H1 (cell line): Measurements from ENCODE around the gene GALE. TPM values are rescaled to one million over a fixed set of nuclear protein-coding genes. Genes with fewer than 3 reads are reported as not detected.

Experiments used
- CTCF ChIA-PET: fragments of 300-600 bp; sonication (Branson Sonifier 250); formaldehyde crosslinking; loops from one replicate; lab custom pipeline; 2021; ENCODE audit not compliant: partially characterized antibody; lab: Charles Lee
- POLR2A ChIA-PET: fragments of 300-600 bp; sonication (Branson Sonifier 250); formaldehyde crosslinking; loops from one replicate; lab custom pipeline; 2021; ENCODE audit warnings: inconsistent platforms; ENCODE audit not compliant: partially characterized antibody; lab: Charles Lee
- DNase-seq, 2 experiments: peaks; one replicate each; pipeline versions ENCODE4 v3.0.0 to v3.0.0-alpha.2; 2010 to 2022; ENCODE audit warnings: low spot score in 2 of 2, low read depth in 1 of 2, mixed read lengths in 1 of 2
- FAIRE-seq: peaks from 2 replicates; lab custom pipeline; 2011; peaks lifted over from hg19 to GRCh38; lab: Jason Lieb, UNC
- H2AFZ ChIP-seq: 2 replicates; pipeline ENCODE4 v1.8.1; 2012; ENCODE audit warnings: low read length, inconsistent platforms
- H2AK5ac ChIP-seq: 2 replicates; pipeline ENCODE4 v1.6.1; 2013; ENCODE audit warnings: low read depth, low read length
- H2BK120ac ChIP-seq: replicated peaks from 2 replicates; pipeline ENCODE3; 2013; ENCODE audit warnings: low read depth, low read length, inconsistent platforms
- H2BK12ac ChIP-seq: 2 replicates; pipeline ENCODE4 v1.6.1; 2013; ENCODE audit warnings: low read depth, low read length
- H2BK15ac ChIP-seq: 2 replicates; pipeline ENCODE4 v1.6.1; 2013; ENCODE audit warnings: low read length
- H2BK20ac ChIP-seq: 2 replicates; pipeline ENCODE4 v1.6.1; 2013; ENCODE audit warnings: low read length
- H2BK5ac ChIP-seq: 2 replicates; pipeline ENCODE4 v1.6.1; 2013; ENCODE audit warnings: low read depth, low read length
- H3K14ac ChIP-seq: 2 replicates; pipeline ENCODE4 v1.6.1; 2013; ENCODE audit warnings: inconsistent platforms; ENCODE audit not compliant: insufficient read length
- H3K18ac ChIP-seq: 2 replicates; pipeline ENCODE4 v1.6.1; 2013; ENCODE audit warnings: low read length; ENCODE audit errors: extremely low read depth
- H3K23ac ChIP-seq: 2 replicates; pipeline ENCODE4 v1.6.1; 2013; ENCODE audit warnings: inconsistent platforms; ENCODE audit not compliant: insufficient read length
- H3K23me2 ChIP-seq: 2 replicates; pipeline ENCODE4 v1.6.1; 2013; ENCODE audit warnings: low read depth, low read length
- H3K27ac ChIP-seq: 2 replicates; pipeline ENCODE4 v1.6.1; 2011; ENCODE audit warnings: low read depth, low read length, inconsistent platforms
- H3K27me3 ChIP-seq, 4 experiments: replicated peaks in 1 of 4; 1 replicate in 1 of 4; 2 replicates in 3 of 4; pipeline versions ENCODE4 v1.6.1 to v1.8.1; 2011 to 2013; ENCODE audit warnings: low read length in 3 of 4, mild to moderate bottlenecking in 3 of 4, inconsistent platforms in 2 of 4, mixed read lengths in 2 of 4, moderate library complexity in 1 of 4; ENCODE audit not compliant: control insufficient read depth in 3 of 4, insufficient read depth in 3 of 4; ENCODE audit errors: extremely low read depth in 1 of 4
- H3K36me3 ChIP-seq, 4 experiments: 2 replicates each; pipeline versions ENCODE4 v1.6.1 to v1.8.1; 2011 to 2013; ENCODE audit warnings: mild to moderate bottlenecking in 4 of 4, low read length in 3 of 4, moderate library complexity in 2 of 4, control low read depth in 1 of 4, inconsistent platforms in 1 of 4; ENCODE audit not compliant: insufficient read depth in 4 of 4, control insufficient read depth in 2 of 4
- H3K4ac ChIP-seq: replicated peaks from 2 replicates; pipeline ENCODE3; 2013; ENCODE audit warnings: low read length, low read depth, mixed read lengths, inconsistent platforms; ENCODE audit not compliant: insufficient read length
- H3K4me1 ChIP-seq, 4 experiments: replicated peaks in 1 of 4; 1 replicate in 1 of 4; 2 replicates in 3 of 4; pipeline versions ENCODE4 v1.6.1 to v1.8.1; 2011 to 2013; ENCODE audit warnings: low read length in 3 of 4, inconsistent platforms in 2 of 4, mixed read lengths in 1 of 4; ENCODE audit not compliant: insufficient read depth in 4 of 4, control insufficient read depth in 3 of 4
- H3K4me2 ChIP-seq, 2 experiments: 2 replicates each; pipeline versions ENCODE4 v1.6.1 to v1.8.1; 2011 to 2013; ENCODE audit warnings: low read depth in 2 of 2, low read length in 2 of 2, control low read depth in 1 of 2, inconsistent platforms in 1 of 2, mild to moderate bottlenecking in 1 of 2; ENCODE audit not compliant: insufficient read depth in 1 of 2
- H3K4me3 ChIP-seq, 4 experiments: fragments of 200-600, 300-600 bp in 1 of 4; sonication (generic), shearing (Covaris generic), sonication (Bioruptor Twin) in 1 of 4; 2 replicates each; pipeline versions ENCODE4 v1.5.1 to v1.8.1; 2011 to 2016; ENCODE audit warnings: low read length in 4 of 4, low read depth in 3 of 4, control low read depth in 2 of 4, inconsistent platforms in 2 of 4, mild to moderate bottlenecking in 2 of 4, mixed read lengths in 1 of 4, moderate library complexity in 1 of 4; ENCODE audit not compliant: insufficient read depth in 2 of 4; ENCODE audit errors: extremely low read depth in 1 of 4
- H3K56ac ChIP-seq: replicated peaks from 2 replicates; pipeline ENCODE3; 2013; ENCODE audit warnings: low read depth, mild to moderate bottlenecking, mixed read lengths, low read length, inconsistent platforms; ENCODE audit not compliant: insufficient read length
- H3K79me1 ChIP-seq: 2 replicates; pipeline ENCODE4 v1.6.1; 2013; ENCODE audit warnings: low read depth, low read length, control low read depth
- H3K79me2 ChIP-seq, 2 experiments: 2 replicates each; pipeline versions ENCODE4 v1.6.1 to v1.8.1; 2012 to 2013; ENCODE audit warnings: low read length in 2 of 2, mild to moderate bottlenecking in 2 of 2, inconsistent platforms in 1 of 2; ENCODE audit not compliant: insufficient read depth in 2 of 2, control insufficient read depth in 1 of 2
- H3K9ac ChIP-seq, 4 experiments: replicated peaks in 1 of 4; 1 replicate in 1 of 4; 2 replicates in 3 of 4; pipeline versions ENCODE4 v1.6.1 to v1.8.1; 2011 to 2013; ENCODE audit warnings: low read depth in 3 of 4, low read length in 3 of 4, control low read depth in 2 of 4, mild to moderate bottlenecking in 2 of 4, moderate library complexity in 2 of 4, inconsistent platforms in 1 of 4; ENCODE audit errors: extremely low read depth in 1 of 4
- H3K9me3 ChIP-seq, 2 experiments: 2 replicates each; pipeline versions ENCODE4 v1.6.1 to v1.8.1; 2012 to 2013; ENCODE audit warnings: mild to moderate bottlenecking in 2 of 2, moderate library complexity in 2 of 2, control low read depth in 1 of 2, inconsistent platforms in 1 of 2, low read depth in 1 of 2, low read length in 1 of 2, mixed read lengths in 1 of 2; ENCODE audit not compliant: insufficient read depth in 2 of 2
- H4K20me1 ChIP-seq, 2 experiments: replicated peaks in 1 of 2; 2 replicates each; pipeline versions ENCODE3 to v1.8.1; 2011 to 2013; ENCODE audit warnings: inconsistent platforms in 2 of 2, low read length in 2 of 2, mild to moderate bottlenecking in 1 of 2; ENCODE audit not compliant: insufficient read depth in 2 of 2, control insufficient read depth in 1 of 2
- H4K5ac ChIP-seq: 2 replicates; pipeline ENCODE4 v1.6.1; 2013; ENCODE audit warnings: low read length, low read depth, mixed read lengths, inconsistent platforms; ENCODE audit not compliant: insufficient read length
- H4K8ac ChIP-seq: 2 replicates; pipeline ENCODE4 v1.8.0; 2013; ENCODE audit warnings: mild to moderate bottlenecking, moderate library complexity, low read length, inconsistent platforms; ENCODE audit not compliant: insufficient read depth; ENCODE audit errors: extremely low read depth
- H4K91ac ChIP-seq: replicated peaks from 2 replicates; pipeline ENCODE3; 2013; ENCODE audit warnings: low read length, mixed read lengths, inconsistent platforms; ENCODE audit not compliant: insufficient read length
- BRCA1 ChIP-seq: IDR thresholded peaks from 2 replicates; pipeline ENCODE4 v1.6.1; 2012; ENCODE audit warnings: low read depth, low read length, improper control_type of control experiment
- CBX5 ChIP-seq: fragments of 300-800, 300-1000 bp; sonication (generic); IDR thresholded peaks from 2 replicates; pipeline ENCODE4 v1.7.1; 2016; ENCODE audit warnings: antibody characterized with exemption, low read length, low read depth
- CREB1 ChIP-seq: IDR thresholded peaks from 2 replicates; pipeline ENCODE4 v1.6.1; 2012; ENCODE audit warnings: inconsistent platforms
- KDM4A ChIP-seq: IDR thresholded peaks from one replicate; pipeline ENCODE4 v1.7.1; 2012; ENCODE audit warnings: low read depth, mild to moderate bottlenecking, moderate library complexity, low read length, inconsistent platforms; ENCODE audit not compliant: severe bottlenecking
- RAD21 ChIP-seq, 2 experiments: IDR thresholded peaks in 1 of 2; conservative IDR thresholded peaks in 1 of 2; 2 replicates each; pipeline ENCODE4 v1.6.1; 2011; ENCODE audit warnings: low read depth in 2 of 2, low read length in 2 of 2, improper control_type of control experiment in 1 of 2, inconsistent platforms in 1 of 2, mild to moderate bottlenecking in 1 of 2, moderate library complexity in 1 of 2
- SIN3A ChIP-seq, 2 experiments: IDR thresholded peaks in 1 of 2; conservative IDR thresholded peaks in 1 of 2; 2 replicates each; pipeline ENCODE4 v1.6.1; 2011 to 2012; ENCODE audit warnings: low read length in 2 of 2, improper control_type of control experiment in 1 of 2, low read depth in 1 of 2, mild to moderate bottlenecking in 1 of 2
- SP1 ChIP-seq: IDR thresholded peaks from 2 replicates; pipeline ENCODE4 v1.6.1; 2011; ENCODE audit warnings: low read depth, low read length
- TBP ChIP-seq: IDR thresholded peaks from 2 replicates; pipeline ENCODE4 v1.6.1; 2011; ENCODE audit warnings: low read depth, low read length, improper control_type of control experiment
- TCF12 ChIP-seq: IDR thresholded peaks from 2 replicates; pipeline ENCODE4 v1.6.1; 2011; ENCODE audit warnings: low read depth, mild to moderate bottlenecking, low read length
- WGBS, 2 experiments: shearing (Covaris generic) in 1 of 2; methylation state at CpG; one replicate each; pipeline versions ENCODE4 v1.1.6 to v1.1.7; 2013 to 2015; ENCODE audit warnings: low lambda C conversion rate in 2 of 2, mixed read lengths in 2 of 2, inconsistent platforms in 1 of 2, low coverage in 1 of 2, missing lambda C conversion rate in 1 of 2; ENCODE audit not compliant: insufficient replicate concordance in 2 of 2, insufficient coverage in 1 of 2, insufficient read length in 1 of 2; ENCODE audit errors: extremely low coverage in 1 of 2, missing lambda C conversion rate in 1 of 2; 5-methylcytosine and 5-hydroxymethylcytosine counted together
- polyA plus RNA-seq, 7 experiments: library from polyadenylated mRNA; depleted of rRNA in 3 of 7; stranded (reverse) in 5 of 7; unstranded in 2 of 7; fragments of >200 nt in 5 of 7; fragments of 200-250 nt in 2 of 7; gene quantifications; 1 replicate in 5 of 7; 2 replicates in 1 of 7; 4 replicates in 1 of 7; pipeline versions ENCODE4 v1.2.1 to v1.2.3, GENCODE V29; 2011 to 2013; ENCODE audit warnings: missing spikeins in 2 of 7, mixed read lengths in 2 of 7
- total RNA-seq: library from RNA; stranded (reverse); fragmentation: NEBNext Ultra II Directional; extraction: Animal tissue kit (Norgen Biotek cat#: 25700); gene quantifications from 2 replicates; pipeline ENCODE4 v1.2.1, GENCODE V29; 2021

The GALE gene
- total and polyA plus RNA-seq, 2 of the 8 experiments (the other 6 are each of a cell fraction or from before 2014, with no cell fraction given): 26.0 to 33.9 TPM

DNA sequence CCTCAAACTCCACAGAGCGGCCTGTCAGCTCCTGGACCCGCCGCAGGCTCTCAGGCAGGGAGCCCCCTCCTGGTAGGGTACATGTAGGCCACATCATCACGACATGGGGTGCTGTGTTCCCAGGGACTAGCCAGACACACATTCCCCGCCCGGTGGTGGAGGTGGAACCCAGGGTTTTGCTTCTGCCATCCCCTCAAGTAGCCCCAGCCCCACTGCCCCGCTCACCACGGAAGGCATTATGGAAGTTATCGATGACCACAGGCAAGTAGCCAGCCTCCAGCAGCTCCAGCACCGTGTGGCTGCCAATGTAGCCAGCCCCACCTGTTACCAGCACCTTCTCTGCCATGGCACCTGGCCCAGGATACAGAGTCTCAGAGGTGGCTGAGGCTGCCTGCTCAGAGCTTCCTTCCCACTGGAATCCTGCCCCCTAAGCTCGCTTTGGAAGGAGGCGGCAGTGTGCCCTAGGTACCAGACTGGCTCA is 1.9 kb downstream of the GALE start:
- WGBS, 2 experiments: 86% methylated on average over 12 of the region's 12 CpGs; no CpG with 5 or more reads in 1 of the 2 experiments
- no peak overlapping the region for H4K5ac ChIP-seq
- H3K4ac ChIP-seq: no peak overlapping the region
- H3K4me1 ChIP-seq: peaks cover 0 to 12% (median 9%) of the 10 kb centered on the region in 4 experiments; a peak in 5 of 7 replicates
- H3K4me2 ChIP-seq: peak overlapping the region; percentile 89 to 95; a peak in 2 of 4 replicates
- peaks cover 16% of the 10 kb centered on the region for H3K23me2 ChIP-seq
- peak overlapping the region; percentile 60; the same call in 1 of the 2 replicates for H2BK12ac ChIP-seq
- H3K27ac ChIP-seq: no peak overlapping the region
- no peak overlapping the region for H4K91ac ChIP-seq
- H4K8ac ChIP-seq: no peak overlapping the region
- no peak overlapping the region for H3K56ac ChIP-seq
- no peaks in the 10 kb centered on the region; a peak in 1 of 7 replicates for H3K27me3 ChIP-seq
- ChIA-PET POLR2A (interaction anchor here (1.0 to 16.2 kb wide), 10 partner anchors 9 to 353 kb away, joined by 3 to 192 read pairs (median 4); partner anchors contain the start of genes ELOA, HMGCL, LYPLA2 and PITHD1), CTCF (interaction anchor here (0.8 to 5.3 kb wide), 15 partner anchors 8 to 118 kb away, joined by 3 to 66 read pairs (median 4); partner anchors contain the start of genes FUCA1 and PITHD1)
- H3K9ac ChIP-seq: no peak overlapping the region
- H2BK5ac ChIP-seq: peak overlapping the region; percentile 79
- no peak overlapping the region for H3K18ac ChIP-seq
- H3K79me1 ChIP-seq: no peaks in the 10 kb centered on the region
- FAIRE-seq (no peak), DNase-seq (no peak)
- peaks cover 6 to 23% (median 21%) of the 10 kb centered on the region in 4 experiments; a peak in 5 of 8 replicates for H3K36me3 ChIP-seq
- peak overlapping the region in 1 of 4 experiments; percentile 73; a peak in 1 of 8 replicates for H3K4me3 ChIP-seq
- H3K14ac ChIP-seq: no peak overlapping the region
- H3K23ac ChIP-seq: no peak overlapping the region
- 0 out of 2 replicates have a peak overlapping the region, but pooled peaks have one; percentile 24 for H2AK5ac ChIP-seq
- no peaks in the 10 kb centered on the region for H3K79me2 ChIP-seq
- 0 out of 2 replicates have a peak overlapping the region, but pooled peaks have one; percentile 90 for H2BK15ac ChIP-seq
- no peaks in the 10 kb centered on the region for H3K9me3 ChIP-seq
- H2BK120ac ChIP-seq: no peak overlapping the region
- peaks cover 4 to 5% of the 10 kb centered on the region in 2 experiments for H4K20me1 ChIP-seq
- no peak overlapping the region for H2AFZ ChIP-seq
- H2BK20ac ChIP-seq: no peak overlapping the region
- no peak for TF ChIP-seq TCF12
- TF ChIP-seq BRCA1: no peak
- no peak for TF ChIP-seq SP1
- TF ChIP-seq TBP: no peak
- TF ChIP-seq SIN3A (conservative IDR thresholded peaks at IDR 0.05 in 1 of 2, IDR thresholded peaks at IDR 0.05 in 1 of 2; ENCODE audit: low read depth in 1 of 2, low read length in 2 of 2): 0 out of 4 replicates have a peak, but pooled peaks of 1 of the 2 experiments have one; percentile 11
- peak; percentile 14; the same call in 1 of the 2 replicates for TF ChIP-seq CREB1
- TF ChIP-seq CBX5: no peak
- TF ChIP-seq KDM4A: peak; percentile 3
- TF ChIP-seq RAD21 (IDR thresholded peaks at IDR 0.05 in 1 of 2, conservative IDR thresholded peaks at IDR 0.05 in 1 of 2; ENCODE audit: low read depth in 2 of 2, low read length in 2 of 2): peak in 1 of 2 experiments; percentile 35; a peak in 1 of 4 replicates
